Activated naive CD8-positive, alpha-beta T cell treated with anti-CD3 and anti-CD28 coated beads, Interleukin-2, amount 10 ng/mL, durations not matched to agents 7 days and 5 days (primary cell): ENCODE measurements around the gene GPR107. TPM values are rescaled to one million over a fixed set of nuclear protein-coding genes. Genes with fewer than 3 reads are reported as not detected.

Experiments
- ATAC-seq: fragments of 150-1000 bp; cut with Tn5 transposase; one replicate; pipeline ENCODE4 v1.10.0; 2021; ENCODE audit warnings: low read depth, moderate library complexity
- POLR2A ChIA-PET: fragments of 350-600 bp; sonication (Branson Sonifier 250); formaldehyde crosslinking; loops from one replicate; lab custom pipeline; 2021; ENCODE audit warnings: antibody characterized with exemption; lab: Charles Lee
- DNase-seq: peaks from one replicate; pipeline ENCODE4 v3.0.0; 2021
- H3K27ac Mint-ChIP-seq: one replicate; pipeline ENCODE4 v1.8.0; 2022; ENCODE audit warnings: mild to moderate bottlenecking, mixed read lengths
- H3K27me3 Mint-ChIP-seq: one replicate; pipeline ENCODE4 v1.8.0; 2022; ENCODE audit warnings: mild to moderate bottlenecking, moderate library complexity, mixed read lengths
- H3K36me3 Mint-ChIP-seq: one replicate; pipeline ENCODE4 v1.8.0; 2021; ENCODE audit warnings: mild to moderate bottlenecking, mixed read lengths
- H3K4me1 Mint-ChIP-seq: one replicate; pipeline ENCODE4 v1.8.0; 2021; ENCODE audit warnings: mixed read lengths
- H3K4me3 Mint-ChIP-seq: one replicate; pipeline ENCODE4 v1.8.0; 2022; ENCODE audit warnings: mild to moderate bottlenecking, moderate library complexity, mixed read lengths
- H3K9me3 Mint-ChIP-seq: one replicate; pipeline ENCODE4 v1.8.0; 2021; ENCODE audit warnings: mixed read lengths
- total RNA-seq, 2 experiments: library from RNA; stranded (reverse); gene quantifications; one replicate each; pipeline ENCODE4 v1.2.3, GENCODE V29; 2021

The GPR107 gene
- total RNA-seq, 2 experiments from 2014 or later: 23.2 to 25.1 TPM

GRCh38 chr9:130126721-130127433 lies 73.2 kb downstream of the GPR107 start:
- ATAC-seq (no peak), DNase-seq (no peak)
- Mint-ChIP-seq H3K27me3 (no peaks in the 10 kb centered on the region), H3K4me1 (peaks cover 44% of the 10 kb centered on the region), H3K9me3 (no peaks in the 10 kb centered on the region), H3K4me3 (no peak overlapping the region), H3K36me3 (peaks cover 24% of the 10 kb centered on the region), H3K27ac (peak overlapping the region; percentile 32)
- POLR2A ChIA-PET: interaction anchor here (0.7 kb wide), 1 partner anchor 34 kb away, joined by 3 read pairs; no protein-coding TSS in a partner anchor

GRCh38 chr9:130128251-130128650 lies 74.5 kb downstream of the GPR107 start:
- H3K36me3 Mint-ChIP-seq: peaks cover 25% of the 10 kb centered on the region
- no peaks in the 10 kb centered on the region for H3K27me3 Mint-ChIP-seq
- peak overlapping the region; percentile 93 for H3K27ac Mint-ChIP-seq
- H3K4me3 Mint-ChIP-seq: peak overlapping the region; percentile 78
- POLR2A ChIA-PET: interaction anchor here (0.6 to 1.8 kb wide), 5 partner anchors 43 to 918 kb away, joined by 3 to 6 read pairs (median 3); no protein-coding TSS in a partner anchor
- peaks cover 44% of the 10 kb centered on the region for H3K4me1 Mint-ChIP-seq
- H3K9me3 Mint-ChIP-seq: no peaks in the 10 kb centered on the region
- peak; percentile 59 for DNase-seq
- peak; percentile 88 for ATAC-seq

DNA sequence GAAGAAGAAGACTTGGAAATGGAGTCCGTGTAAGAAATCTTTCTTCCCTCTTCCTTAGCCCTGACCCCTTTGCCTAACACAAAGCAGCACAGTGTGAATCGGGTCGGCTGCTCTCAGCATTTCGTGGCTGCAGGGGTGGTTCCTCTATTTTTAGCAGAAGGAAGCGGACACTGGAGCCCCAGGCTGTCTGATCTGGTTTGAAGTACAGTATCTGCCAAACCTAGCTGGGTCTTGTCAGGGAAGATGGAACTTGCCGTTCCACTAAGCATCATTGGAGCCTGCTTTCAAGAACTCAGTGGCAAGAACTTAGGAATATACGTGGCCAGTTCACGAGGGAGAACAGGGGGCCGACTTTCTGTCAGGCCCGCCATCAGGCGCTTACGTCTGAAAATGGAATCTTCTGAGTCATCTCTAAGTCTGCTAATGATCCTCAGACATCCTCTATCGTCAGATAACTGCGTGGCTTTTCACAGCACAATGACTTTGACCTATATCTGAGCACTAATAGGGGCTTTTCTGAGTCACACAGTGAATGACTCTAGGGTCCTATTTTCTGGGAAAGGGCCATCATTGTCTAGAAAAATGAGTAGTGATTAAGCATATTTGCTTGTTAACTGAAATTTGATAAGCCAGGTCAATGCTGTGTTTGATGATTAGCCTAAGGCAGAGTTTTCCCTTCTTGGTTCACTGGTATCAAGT lies 75.2 kb downstream of the GPR107 start:
- Mint-ChIP-seq H3K36me3 (peaks cover 26% of the 10 kb centered on the region), H3K27ac (peak overlapping the region; percentile 93), H3K4me3 (peak overlapping the region; percentile 78), H3K4me1 (peaks cover 44% of the 10 kb centered on the region), H3K27me3 (no peaks in the 10 kb centered on the region), H3K9me3 (no peaks in the 10 kb centered on the region)
- POLR2A ChIA-PET: interaction anchor here (0.6 to 1.8 kb wide), 5 partner anchors 14 to 244 kb away, joined by 3 to 7 read pairs (median 5); no protein-coding TSS in a partner anchor
- ATAC-seq (peak; percentile 64), DNase-seq (peak; percentile 55)

- Mint-ChIP-seq H3K27me3 (no peaks in the 10 kb centered on the region), H3K4me3 (peak overlapping the region; percentile 78), H3K27ac (peak overlapping the region; percentile 93), H3K36me3 (peaks cover 26% of the 10 kb centered on the region), H3K4me1 (peaks cover 44% of the 10 kb centered on the region), H3K9me3 (no peaks in the 10 kb centered on the region)
- peak; percentile 1 for ATAC-seq
- POLR2A ChIA-PET: interaction anchor here (0.6 to 1.8 kb wide), 4 partner anchors 14 to 244 kb away, joined by 3 to 7 read pairs (median 6); no protein-coding TSS in a partner anchor
- DNase-seq: no peak
Measured at GRCh38 chr9:130129432-130130061, 75.8 kb downstream of the GPR107 start.

DNA sequence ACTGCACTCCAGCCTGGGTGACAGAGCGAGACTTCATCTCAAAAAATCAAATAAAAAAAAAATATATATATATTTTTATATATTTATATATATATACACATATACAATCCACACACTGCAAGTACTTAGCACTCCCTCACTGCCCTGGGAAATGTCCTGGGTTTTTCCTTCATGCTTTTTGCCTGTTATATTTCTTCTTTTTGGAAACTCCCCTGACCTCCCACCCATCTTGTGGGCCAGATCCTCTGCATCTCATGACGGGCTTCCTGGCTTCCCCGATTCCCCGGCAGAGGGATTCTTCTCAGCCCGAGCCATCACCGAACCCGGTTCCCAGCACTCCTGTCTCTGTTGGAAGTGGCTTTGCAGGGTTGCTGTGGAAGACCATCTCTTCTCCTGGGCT lies 79.0 kb downstream of the GPR107 start:
- peaks cover 50% of the 10 kb centered on the region for H3K36me3 Mint-ChIP-seq
- peaks cover 40% of the 10 kb centered on the region for H3K4me1 Mint-ChIP-seq
- H3K4me3 Mint-ChIP-seq: no peak overlapping the region
- H3K27me3 Mint-ChIP-seq: no peaks in the 10 kb centered on the region
- no peak overlapping the region for H3K27ac Mint-ChIP-seq
- H3K9me3 Mint-ChIP-seq: no peaks in the 10 kb centered on the region
- no peak for ATAC-seq
- POLR2A ChIA-PET: no interaction called here
- no peak for DNase-seq

- Mint-ChIP-seq H3K27ac (no peak overlapping the region), H3K27me3 (peaks cover 2% of the 10 kb centered on the region), H3K36me3 (peaks cover 37% of the 10 kb centered on the region), H3K4me3 (no peak overlapping the region), H3K9me3 (no peaks in the 10 kb centered on the region), H3K4me1 (peaks cover 31% of the 10 kb centered on the region)
- DNase-seq (no peak), ATAC-seq (no peak)
- POLR2A ChIA-PET: no interaction called here
Measured at GRCh38 chr9:130137081-130137640, 83.5 kb downstream of the GPR107 start.

DNA sequence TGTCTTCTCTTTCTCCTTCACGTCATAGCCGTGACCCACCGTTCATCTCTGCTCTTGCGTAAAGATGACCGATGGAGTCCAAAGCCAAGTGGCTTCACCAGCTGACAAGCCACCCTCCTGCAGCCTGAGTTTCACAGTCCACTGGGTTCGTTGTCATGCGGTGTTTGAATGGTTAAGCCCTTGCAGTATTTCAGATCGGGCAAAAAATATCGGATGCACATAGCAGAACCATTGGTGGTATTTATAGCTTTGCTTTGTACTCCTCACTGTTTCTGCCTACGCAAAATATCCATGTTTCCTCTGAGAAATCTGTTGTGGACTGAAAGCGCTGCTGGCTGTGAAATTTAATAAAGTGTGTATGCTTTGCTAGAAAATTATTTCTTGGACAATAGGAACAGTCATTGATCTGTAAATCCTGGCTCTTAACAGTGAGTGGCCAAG lies 84.0 kb downstream of the GPR107 start:
- no peaks in the 10 kb centered on the region for H3K9me3 Mint-ChIP-seq
- ATAC-seq (no peak), DNase-seq (no peak)
- H3K36me3 Mint-ChIP-seq: peaks cover 37% of the 10 kb centered on the region
- peaks cover 4% of the 10 kb centered on the region for H3K27me3 Mint-ChIP-seq
- POLR2A ChIA-PET: no interaction called here
- H3K27ac Mint-ChIP-seq: no peak overlapping the region
- H3K4me1 Mint-ChIP-seq: peaks cover 31% of the 10 kb centered on the region
- H3K4me3 Mint-ChIP-seq: no peak overlapping the region

- ATAC-seq (no peak), DNase-seq (no peak)
- peaks cover 5% of the 10 kb centered on the region for H3K27me3 Mint-ChIP-seq
- no peaks in the 10 kb centered on the region for H3K9me3 Mint-ChIP-seq
- H3K4me3 Mint-ChIP-seq: no peak overlapping the region
- H3K36me3 Mint-ChIP-seq: peaks cover 34% of the 10 kb centered on the region
- no peak overlapping the region for H3K27ac Mint-ChIP-seq
- POLR2A ChIA-PET: no interaction called here
- H3K4me1 Mint-ChIP-seq: peaks cover 31% of the 10 kb centered on the region
Measured at GRCh38 chr9:130138171-130138653, 84.5 kb downstream of the GPR107 start.

DNA sequence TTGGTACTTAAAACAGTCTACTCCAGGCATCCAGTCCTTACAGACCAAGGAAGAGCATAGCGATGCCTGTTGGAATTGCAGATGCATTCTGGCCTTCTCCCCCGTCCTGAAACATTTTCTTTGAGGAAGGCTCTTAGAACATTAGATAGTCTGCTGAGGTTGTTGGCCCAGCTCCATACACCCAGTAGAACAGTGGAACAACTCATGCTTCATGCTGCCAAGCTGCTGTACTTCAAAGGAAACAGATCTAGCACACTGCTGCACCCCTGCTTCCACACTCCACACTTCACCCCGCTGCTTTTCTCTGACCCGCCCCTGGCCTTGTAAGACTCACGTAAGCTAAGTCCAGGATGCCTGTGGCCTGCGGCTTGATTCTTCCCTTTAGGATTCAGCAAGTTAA lies 85.1 kb downstream of the GPR107 start:
- DNase-seq (no peak), ATAC-seq (peak; percentile 47)
- peaks cover 33% of the 10 kb centered on the region for H3K4me1 Mint-ChIP-seq
- H3K27me3 Mint-ChIP-seq: peaks cover 9% of the 10 kb centered on the region
- H3K9me3 Mint-ChIP-seq: no peaks in the 10 kb centered on the region
- H3K36me3 Mint-ChIP-seq: peaks cover 33% of the 10 kb centered on the region
- H3K27ac Mint-ChIP-seq: no peak overlapping the region
- no peak overlapping the region for H3K4me3 Mint-ChIP-seq
- POLR2A ChIA-PET: no interaction called here

GRCh38 chr9:130139251-130139650 lies 85.5 kb downstream of the GPR107 start:
- Mint-ChIP-seq H3K4me3 (no peak overlapping the region), H3K27me3 (peaks cover 13% of the 10 kb centered on the region), H3K9me3 (no peaks in the 10 kb centered on the region), H3K36me3 (peaks cover 33% of the 10 kb centered on the region), H3K4me1 (peaks cover 37% of the 10 kb centered on the region), H3K27ac (no peak overlapping the region)
- no peak for DNase-seq
- ATAC-seq: no peak
- POLR2A ChIA-PET: no interaction called here

GRCh38 chr9:130140706-130141105 lies 87.0 kb downstream of the GPR107 start:
- Mint-ChIP-seq H3K4me1 (peaks cover 41% of the 10 kb centered on the region), H3K27ac (peak overlapping the region; percentile 20), H3K9me3 (no peaks in the 10 kb centered on the region), H3K27me3 (peaks cover 24% of the 10 kb centered on the region), H3K36me3 (peaks cover 23% of the 10 kb centered on the region), H3K4me3 (no peak overlapping the region)
- DNase-seq (no peak), ATAC-seq (peak; percentile 37)
- POLR2A ChIA-PET: no interaction called here

DNA sequence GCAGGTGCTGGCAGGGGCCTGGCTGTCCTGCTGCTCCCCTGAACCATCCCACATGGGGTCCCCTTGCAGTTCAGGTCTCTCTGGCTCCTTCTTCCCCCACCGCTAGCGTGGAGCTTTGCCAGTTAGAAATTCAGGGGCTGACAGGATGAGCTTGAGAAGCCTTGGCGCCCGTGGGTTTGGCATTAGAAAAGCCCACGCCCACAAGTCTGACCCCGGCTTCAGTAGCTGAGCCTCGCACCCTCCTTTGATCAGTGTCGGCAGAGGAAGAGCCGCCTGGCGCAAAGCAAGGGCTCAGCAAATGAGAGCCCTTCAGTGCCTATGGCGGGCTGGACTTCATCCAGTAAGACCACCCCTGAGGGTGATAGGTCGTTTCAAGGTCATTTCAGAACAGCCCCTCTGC lies 88.3 kb downstream of the GPR107 start:
- peaks cover 38% of the 10 kb centered on the region for H3K4me1 Mint-ChIP-seq

DNA sequence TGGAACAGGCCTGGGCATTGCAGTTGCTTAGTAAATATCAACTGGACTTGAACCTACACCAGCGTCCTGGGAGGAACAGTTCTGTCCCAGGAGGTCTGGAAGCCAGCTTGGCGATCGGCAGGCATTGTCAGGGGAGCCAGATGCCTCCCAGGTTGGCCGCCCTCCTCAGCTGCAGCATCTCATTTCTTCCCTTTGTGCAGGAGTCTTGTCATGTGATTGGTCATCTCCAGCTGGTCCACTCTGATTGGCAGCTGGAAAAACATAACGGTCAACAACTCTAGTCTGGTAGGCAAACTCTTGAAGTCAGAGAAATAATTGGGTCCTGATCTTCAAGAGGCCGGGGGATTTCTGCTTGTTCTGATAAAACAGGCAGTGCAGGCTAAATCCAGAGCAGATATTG lies 88.9 kb downstream of the GPR107 start:
- H3K9me3 Mint-ChIP-seq: no peaks in the 10 kb centered on the region

More for the DNA sequence above, 88.3 kb downstream of the GPR107 start:
- Mint-ChIP-seq H3K27me3 (peaks cover 32% of the 10 kb centered on the region), H3K27ac (no peak overlapping the region), H3K4me3 (no peak overlapping the region), H3K36me3 (peaks cover 9% of the 10 kb centered on the region), H3K9me3 (no peaks in the 10 kb centered on the region)
- POLR2A ChIA-PET: no interaction called here
- DNase-seq (no peak), ATAC-seq (no peak)

More for the DNA sequence above, 88.9 kb downstream of the GPR107 start:
- no peak overlapping the region for H3K4me3 Mint-ChIP-seq
- H3K27me3 Mint-ChIP-seq: peaks cover 32% of the 10 kb centered on the region
- no peak for DNase-seq
- peaks cover 3% of the 10 kb centered on the region for H3K36me3 Mint-ChIP-seq
- H3K27ac Mint-ChIP-seq: no peak overlapping the region
- H3K4me1 Mint-ChIP-seq: peaks cover 38% of the 10 kb centered on the region
- ATAC-seq: no peak
- POLR2A ChIA-PET: interaction anchor here (0.6 to 1.0 kb wide), 2 partner anchors 13 to 187 kb away, joined by 3 to 4 read pairs; no protein-coding TSS in a partner anchor
